Mesendoderm (in vitro differentiated cells): ENCODE measurements around the gene PMM2.
A peak's percentile ranks its signal among the peaks of the same experiment; 100 is the strongest.

Experiments
- DNase-seq: peaks from one replicate; pipeline ENCODE4 v3.0.0; 2013
- H2AK5ac ChIP-seq: 2 replicates; pipeline ENCODE4 v1.6.1; 2013; ENCODE audit warnings: low read length, inconsistent platforms
- H2BK120ac ChIP-seq: 2 replicates; pipeline ENCODE4 v1.6.1; 2013; ENCODE audit warnings: low read depth, mild to moderate bottlenecking, low read length, moderate library complexity, mixed read lengths
- H2BK15ac ChIP-seq: replicated peaks from 2 replicates; pipeline ENCODE4 v1.6.1; 2013; ENCODE audit warnings: low read depth, mild to moderate bottlenecking, moderate library complexity
- H2BK5ac ChIP-seq: 2 replicates; pipeline ENCODE4 v1.6.1; 2013; ENCODE audit warnings: low read length, inconsistent platforms
- H3K18ac ChIP-seq: 2 replicates; pipeline ENCODE4 v1.6.1; 2013; ENCODE audit warnings: mild to moderate bottlenecking, low read length, mixed read lengths
- H3K23ac ChIP-seq: one replicate; pipeline ENCODE4 v1.6.1; 2013; ENCODE audit warnings: low read length
- H3K27ac ChIP-seq: 2 replicates; pipeline ENCODE4 v1.5.1; 2013; ENCODE audit warnings: low read depth, mild to moderate bottlenecking, inconsistent platforms, low read length, moderate library complexity
- H3K27me3 ChIP-seq: 2 replicates; pipeline ENCODE4 v1.6.1; 2013; ENCODE audit warnings: low read length, control low read depth, mild to moderate bottlenecking, inconsistent platforms; ENCODE audit not compliant: insufficient read depth, poor library complexity
- H3K36me3 ChIP-seq: 2 replicates; pipeline ENCODE4 v1.6.1; 2013; ENCODE audit warnings: low read length, inconsistent platforms; ENCODE audit not compliant: control insufficient read depth, insufficient read depth
- H3K4ac ChIP-seq: one replicate; pipeline ENCODE4 v1.6.1; 2013; ENCODE audit warnings: low read depth, mild to moderate bottlenecking, low read length, moderate library complexity
- H3K4me1 ChIP-seq: 2 replicates; pipeline ENCODE4 v1.6.1; 2013; ENCODE audit warnings: low read depth, low read length, inconsistent platforms; ENCODE audit not compliant: control insufficient read depth
- H3K4me2 ChIP-seq: 2 replicates; pipeline ENCODE4 v1.6.1; 2013; ENCODE audit warnings: low read length
- H3K4me3 ChIP-seq: 2 replicates; pipeline ENCODE4 v1.5.1; 2013; ENCODE audit warnings: mild to moderate bottlenecking, low read length
- H3K56ac ChIP-seq: one replicate; pipeline ENCODE4 v1.6.1; 2013; ENCODE audit warnings: low read length
- H3K79me1 ChIP-seq: 2 replicates; pipeline ENCODE4 v1.6.1; 2013; ENCODE audit warnings: low read length, inconsistent platforms
- H3K79me2 ChIP-seq: 2 replicates; pipeline ENCODE4 v1.6.1; 2013; ENCODE audit warnings: mild to moderate bottlenecking, low read length; ENCODE audit not compliant: control insufficient read depth, insufficient read depth
- H3K9ac ChIP-seq: 2 replicates; pipeline ENCODE4 v1.6.1; 2013; ENCODE audit warnings: low read length, inconsistent platforms
- H4K5ac ChIP-seq: one replicate; pipeline ENCODE4 v1.6.1; 2013; ENCODE audit warnings: low read length
- H4K8ac ChIP-seq: one replicate; pipeline ENCODE4 v1.6.1; 2013; ENCODE audit warnings: low read depth, mild to moderate bottlenecking, control low read depth, low read length, moderate library complexity
- WGBS: extraction: QIAGEN DNeasy Blood & Tissue Kit; methylation state at CpG from one replicate; pipeline ENCODE4 v1.1.7; 2013; ENCODE audit warnings: low lambda C conversion rate, missing lambda C conversion rate; ENCODE audit not compliant: insufficient coverage; ENCODE audit errors: extremely low coverage; 5-methylcytosine and 5-hydroxymethylcytosine counted together

The PMM2 gene

GRCh38 chr16:8763899-8764298 lies 33.7 kb upstream of the PMM2 start:
- Histone ChIP-seq H3K79me1 (no peaks in the 10 kb centered on the region), H3K18ac (no peak overlapping the region), H3K4ac (no peak overlapping the region), H3K4me1 (no peaks in the 10 kb centered on the region), H3K4me2 (no peak overlapping the region), H3K4me3 (no peak overlapping the region), H4K8ac (no peak overlapping the region), H3K27me3 (no peaks in the 10 kb centered on the region), H3K36me3 (no peaks in the 10 kb centered on the region), H2BK15ac (no peak overlapping the region), H3K9ac (no peak overlapping the region), H2BK120ac (no peak overlapping the region), H3K79me2 (no peaks in the 10 kb centered on the region), H4K5ac (no peak overlapping the region), H3K56ac (no peak overlapping the region), H2BK5ac (no peak overlapping the region), H3K23ac (no peak overlapping the region), H2AK5ac (no peak overlapping the region), H3K27ac (no peak overlapping the region)
- peak; percentile 8 for DNase-seq
- WGBS = no CpG with 5 or more reads among the region's 10 CpGs

GRCh38 chr16:8764525-8765250 lies 33.0 kb upstream of the PMM2 start:
- no peaks in the 10 kb centered on the region for H3K79me2 ChIP-seq
- WGBS = no CpG with 5 or more reads among the region's 18 CpGs
- no peaks in the 10 kb centered on the region for H3K79me1 ChIP-seq

DNA sequence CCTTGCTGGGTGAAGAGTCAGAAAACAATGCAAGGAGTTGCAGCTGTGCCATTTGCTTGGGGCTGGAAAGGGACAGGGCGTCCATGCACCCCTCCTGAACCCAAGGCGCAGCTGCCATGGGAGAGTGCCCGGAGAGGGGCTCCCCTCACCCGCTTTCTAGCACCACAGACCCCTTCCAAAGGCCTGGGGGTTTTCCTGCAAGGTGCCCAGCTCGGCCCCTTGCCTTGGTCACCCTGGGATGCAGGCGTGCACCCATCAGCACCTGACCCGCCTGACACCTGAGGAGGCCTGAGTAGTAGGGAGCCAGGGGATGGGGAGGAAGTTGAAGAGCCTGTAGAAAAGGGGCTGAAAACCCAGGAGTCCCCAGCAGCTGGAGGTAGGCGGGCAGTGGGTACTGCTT lies 30.5 kb upstream of the PMM2 start:
- WGBS = no CpG with 5 or more reads among the region's 8 CpGs
- no peak overlapping the region for H2BK5ac ChIP-seq
- H4K5ac ChIP-seq = no peak overlapping the region
- no peak overlapping the region for H2BK120ac ChIP-seq
- H3K36me3 ChIP-seq = no peaks in the 10 kb centered on the region
- no peaks in the 10 kb centered on the region for H3K4me1 ChIP-seq
- no peak overlapping the region for H3K4ac ChIP-seq
- no peaks in the 10 kb centered on the region for H3K79me1 ChIP-seq
- no peak for DNase-seq
- no peak overlapping the region for H2AK5ac ChIP-seq
- no peak overlapping the region for H3K4me2 ChIP-seq
- H3K27me3 ChIP-seq = no peaks in the 10 kb centered on the region
- no peak overlapping the region for H3K56ac ChIP-seq
- no peak overlapping the region for H3K18ac ChIP-seq
- H2BK15ac ChIP-seq = no peak overlapping the region
- no peaks in the 10 kb centered on the region for H3K79me2 ChIP-seq
- no peak overlapping the region for H4K8ac ChIP-seq
- no peak overlapping the region for H3K9ac ChIP-seq
- H3K23ac ChIP-seq = no peak overlapping the region
- no peak overlapping the region for H3K27ac ChIP-seq
- H3K4me3 ChIP-seq = no peak overlapping the region

More at GRCh38 chr16:8764525-8765250, 33.0 kb upstream of the PMM2 start:
- no peak overlapping the region for H3K4ac ChIP-seq
- H4K8ac ChIP-seq = no peak overlapping the region
- no peak overlapping the region for H3K23ac ChIP-seq
- no peak overlapping the region for H3K9ac ChIP-seq
- no peak overlapping the region for H4K5ac ChIP-seq
- peak; percentile 13 for DNase-seq
- no peak overlapping the region for H2BK15ac ChIP-seq
- H3K18ac ChIP-seq = no peak overlapping the region
- no peak overlapping the region for H2BK120ac ChIP-seq
- no peaks in the 10 kb centered on the region for H3K36me3 ChIP-seq
- H2AK5ac ChIP-seq = no peak overlapping the region
- H3K4me1 ChIP-seq = no peaks in the 10 kb centered on the region
- no peaks in the 10 kb centered on the region for H3K27me3 ChIP-seq
- H3K4me3 ChIP-seq = no peak overlapping the region
- H2BK5ac ChIP-seq = no peak overlapping the region
- no peak overlapping the region for H3K4me2 ChIP-seq
- H3K27ac ChIP-seq = no peak overlapping the region
- no peak overlapping the region for H3K56ac ChIP-seq

GRCh38 chr16:8768283-8768682 lies 29.4 kb upstream of the PMM2 start:
- H3K27me3 ChIP-seq = no peaks in the 10 kb centered on the region
- no peak overlapping the region for H2BK5ac ChIP-seq
- no peaks in the 10 kb centered on the region for H3K79me2 ChIP-seq
- no peak overlapping the region for H3K27ac ChIP-seq
- no peak overlapping the region for H2BK15ac ChIP-seq
- H4K8ac ChIP-seq = no peak overlapping the region
- H2BK120ac ChIP-seq = no peak overlapping the region
- no peak overlapping the region for H3K4me3 ChIP-seq
- H3K56ac ChIP-seq = no peak overlapping the region
- no peak overlapping the region for H4K5ac ChIP-seq
- no peaks in the 10 kb centered on the region for H3K79me1 ChIP-seq
- no peak overlapping the region for H3K18ac ChIP-seq
- no peaks in the 10 kb centered on the region for H3K4me1 ChIP-seq
- H3K36me3 ChIP-seq = no peaks in the 10 kb centered on the region
- H3K23ac ChIP-seq = no peak overlapping the region
- H3K4me2 ChIP-seq = no peak overlapping the region
- no CpG with 5 or more reads among the region's 12 CpGs for WGBS
- DNase-seq = no peak
- H2AK5ac ChIP-seq = no peak overlapping the region
- H3K4ac ChIP-seq = no peak overlapping the region
- H3K9ac ChIP-seq = no peak overlapping the region

GRCh38 chr16:8768692-8769091 lies 28.9 kb upstream of the PMM2 start:
- Histone ChIP-seq H3K4me1 (no peaks in the 10 kb centered on the region), H3K27ac (no peak overlapping the region), H2AK5ac (no peak overlapping the region), H2BK120ac (no peak overlapping the region), H2BK15ac (no peak overlapping the region), H3K27me3 (no peaks in the 10 kb centered on the region), H2BK5ac (no peak overlapping the region), H3K4me2 (no peak overlapping the region), H3K18ac (no peak overlapping the region), H3K4me3 (no peak overlapping the region), H3K56ac (no peak overlapping the region), H3K36me3 (no peaks in the 10 kb centered on the region), H3K79me1 (no peaks in the 10 kb centered on the region), H3K4ac (no peak overlapping the region), H3K79me2 (no peaks in the 10 kb centered on the region), H4K8ac (no peak overlapping the region), H4K5ac (no peak overlapping the region), H3K23ac (no peak overlapping the region), H3K9ac (no peak overlapping the region)
- no CpG with 5 or more reads among the region's 12 CpGs for WGBS
- DNase-seq = peak; percentile 71

DNA sequence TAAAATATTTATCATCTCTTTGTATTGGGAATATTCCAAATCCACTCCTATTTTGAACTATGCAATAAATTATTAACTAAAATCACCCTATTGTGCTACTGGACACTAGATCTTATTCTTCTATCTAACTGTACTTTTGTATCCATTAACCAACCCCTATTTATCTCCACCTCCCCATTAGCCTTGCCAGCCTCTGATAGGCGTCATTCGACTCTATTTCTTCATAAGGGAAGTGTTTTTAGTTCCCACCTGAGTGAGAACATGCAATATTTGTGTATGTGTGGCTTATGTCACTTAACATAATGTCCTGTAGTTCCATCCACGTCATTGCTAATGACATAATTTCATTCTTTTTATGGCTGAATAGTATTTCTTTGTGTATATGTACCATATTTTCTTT lies 24.1 kb upstream of the PMM2 start:
- Histone ChIP-seq H3K56ac (no peak overlapping the region), H3K4ac (no peak overlapping the region), H3K4me1 (no peaks in the 10 kb centered on the region), H3K27ac (no peak overlapping the region), H3K27me3 (no peaks in the 10 kb centered on the region), H3K9ac (no peak overlapping the region), H2AK5ac (no peak overlapping the region), H3K23ac (no peak overlapping the region), H3K18ac (no peak overlapping the region), H3K79me1 (no peaks in the 10 kb centered on the region), H4K5ac (no peak overlapping the region), H3K4me2 (no peak overlapping the region), H2BK15ac (no peak overlapping the region), H4K8ac (no peak overlapping the region), H3K4me3 (no peak overlapping the region), H3K36me3 (no peaks in the 10 kb centered on the region), H2BK120ac (no peak overlapping the region), H3K79me2 (no peaks in the 10 kb centered on the region), H2BK5ac (no peak overlapping the region)
- no CpG with 5 or more reads among the region's 3 CpGs for WGBS
- DNase-seq = no peak
